ENCODE data around the gene CCHCR1.

The CCHCR1 gene

GRCh38 chr6:31129130-31129529 lies 28.5 kb downstream of the CCHCR1 start:
- no peak for DNase-seq (ENCODE audit: low spot score)

- peak; percentile 74 for DNase-seq (ENCODE audit: low spot score)
These were observed 29.4 kb downstream of the CCHCR1 start for GRCh38 chr6:31128093-31128676.

GRCh38 chr6:31126396-31127175 lies 31.0 kb downstream of the CCHCR1 start:
- peak; percentile 36 for DNase-seq (ENCODE audit: low spot score)

DNA sequence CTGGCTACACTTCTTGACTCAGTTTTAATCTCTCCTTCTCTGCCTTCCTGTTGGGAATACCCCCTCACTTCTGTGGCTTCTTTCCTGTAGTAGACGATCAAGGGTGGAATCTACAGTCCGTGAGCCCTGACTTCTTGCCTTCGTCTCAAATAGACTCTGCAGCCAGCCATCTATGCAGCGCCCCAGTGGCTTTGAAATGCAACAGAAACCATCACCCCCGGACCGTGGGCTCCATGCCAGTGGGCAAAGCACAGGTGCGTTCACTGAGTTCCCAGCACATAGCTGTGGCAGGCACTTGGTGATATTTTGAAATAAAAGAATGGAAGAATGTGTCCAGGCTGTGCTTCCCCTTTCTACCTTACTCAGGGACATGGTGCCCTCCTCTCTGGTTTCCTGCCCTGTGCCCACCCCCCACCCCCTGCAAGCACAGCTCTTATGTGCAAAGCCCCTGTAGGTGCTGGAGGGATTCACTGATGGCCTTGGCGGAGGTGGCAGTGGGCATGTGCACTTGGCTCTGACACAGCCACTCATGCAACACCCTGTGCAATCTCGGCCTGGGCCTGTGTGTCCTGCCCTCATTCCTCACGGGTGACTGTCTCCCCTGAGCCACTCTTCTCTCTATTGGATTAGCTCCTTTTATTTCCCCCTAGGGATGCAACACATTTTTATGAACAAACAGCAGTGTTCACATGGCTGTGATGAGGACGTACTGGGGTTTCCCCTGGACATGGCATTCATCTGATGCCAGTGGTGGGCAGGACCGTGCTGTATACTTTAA lies 31.8 kb downstream of the CCHCR1 start:
- no peak for DNase-seq (ENCODE audit: low spot score)

GRCh38 chr6:31125162-31125561 lies 32.4 kb downstream of the CCHCR1 start:
- no peak for DNase-seq (ENCODE audit: low spot score)

DNA sequence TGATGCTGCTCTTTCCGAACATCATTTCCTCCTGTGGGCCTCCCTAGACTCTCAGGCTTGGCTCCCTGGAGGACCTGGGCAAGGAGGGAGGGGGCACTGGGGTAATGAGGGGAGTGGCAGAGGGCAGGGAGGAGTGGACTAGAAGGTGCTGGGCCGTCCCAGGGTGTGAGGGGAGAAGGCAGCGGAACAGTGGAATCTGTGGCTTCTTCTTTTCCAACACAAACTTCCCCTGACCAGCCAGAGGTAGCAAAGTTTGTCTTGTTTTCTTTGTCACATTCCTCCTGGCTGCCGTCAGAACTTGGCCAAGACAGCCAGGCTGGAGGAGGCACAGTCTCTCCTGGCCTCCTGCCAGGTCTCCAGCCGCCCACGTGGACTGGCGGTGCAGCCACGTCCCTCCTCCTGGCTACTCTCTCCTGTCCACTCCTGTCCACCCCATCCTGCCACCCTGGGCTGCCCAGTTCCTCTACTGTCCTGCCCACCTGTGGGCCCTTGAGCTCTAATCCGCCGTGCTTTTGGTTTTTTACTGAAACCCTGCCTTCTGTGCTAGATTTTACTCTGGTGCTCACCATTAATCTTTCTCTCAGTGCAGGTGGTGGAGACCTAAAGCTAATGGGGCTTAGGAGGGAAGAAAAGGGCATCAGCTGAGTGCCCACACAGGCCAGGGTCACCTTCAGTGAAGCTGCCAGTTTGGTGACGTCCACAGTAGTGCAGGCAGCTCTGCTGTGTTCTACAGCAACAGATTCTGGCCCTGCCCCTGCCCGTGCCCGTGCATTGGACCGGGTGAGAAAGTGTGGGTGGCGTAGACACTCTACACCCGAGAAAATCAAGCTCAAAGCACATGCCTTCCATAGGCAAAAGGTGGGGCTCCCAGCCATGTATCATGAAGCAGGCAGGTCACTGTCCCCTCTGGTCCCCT lies 34.6 kb downstream of the CCHCR1 start:
- no peak for DNase-seq (ENCODE audit: low spot score)

DNA sequence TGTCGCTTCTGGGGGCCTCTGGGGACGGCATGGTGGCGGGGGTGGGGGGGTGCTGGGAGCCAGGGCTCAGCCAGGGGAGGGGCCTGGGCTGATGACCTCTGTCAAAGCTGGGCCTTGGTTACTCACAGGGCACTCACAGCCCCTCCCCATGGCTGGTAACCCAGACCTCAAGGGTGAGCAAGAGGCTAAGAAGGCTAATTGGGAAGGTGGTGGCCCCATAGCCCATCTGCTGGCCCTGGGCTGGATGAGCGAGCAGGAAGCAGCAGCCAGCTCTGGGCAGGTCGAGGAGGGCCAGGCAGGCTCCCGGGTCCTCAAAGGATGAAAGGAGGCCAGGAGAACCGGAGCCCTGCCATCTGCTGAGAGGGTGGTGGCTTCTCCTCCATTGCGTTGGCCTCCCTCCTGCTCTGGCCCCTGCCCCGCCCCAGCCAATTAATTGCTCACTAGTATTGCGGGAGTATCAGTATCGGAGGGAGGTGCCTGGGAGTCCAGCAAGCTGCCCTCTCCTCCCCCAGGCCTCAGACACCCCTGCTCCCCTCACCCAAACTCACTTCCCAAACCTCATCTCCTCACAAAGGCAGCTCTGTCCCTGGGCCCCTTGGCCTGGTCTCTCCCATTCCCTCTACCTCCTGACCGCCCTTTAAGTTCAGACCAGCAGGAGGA lies 36.3 kb downstream of the CCHCR1 start:
- no peak for DNase-seq (ENCODE audit: low spot score)

- DNase-seq (ENCODE audit: low spot score) = no peak
These were observed 37.3 kb downstream of the CCHCR1 start, which contains the start of gene CDSN for GRCh38 chr6:31120151-31120915. CDSN (minus strand) TSS chr6:31120446; CDS start chr6:31120419, 27 bp downstream.

DNA sequence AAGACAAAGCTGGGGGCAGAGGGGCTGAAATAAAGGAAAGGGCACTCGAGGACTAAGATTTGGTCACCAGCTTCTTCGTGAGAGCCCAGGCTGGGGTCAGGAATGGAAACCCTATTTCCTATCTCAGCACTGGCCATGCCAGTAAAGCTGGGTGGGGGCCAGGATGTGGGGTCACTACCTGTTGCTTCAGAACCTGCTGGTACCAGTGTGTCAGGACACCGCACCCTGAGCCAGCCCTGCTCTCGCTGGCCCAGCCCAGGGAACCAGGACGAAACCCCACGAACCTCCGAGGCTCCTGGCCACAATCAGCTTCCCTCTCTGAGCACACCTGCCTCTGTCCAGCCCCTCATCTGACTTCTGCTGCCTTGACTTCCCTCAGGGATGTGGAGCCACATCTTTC lies 39.4 kb downstream of the CCHCR1 start:
- no peak for DNase-seq (ENCODE audit: low spot score)

- DNase-seq (ENCODE audit: low spot score) = no peak
These were observed 40.8 kb downstream of the CCHCR1 start for GRCh38 chr6:31116661-31117385.

- DNase-seq (ENCODE audit: low spot score) = no peak
These were observed 41.6 kb downstream of the CCHCR1 start for GRCh38 chr6:31115941-31116560.

DNA sequence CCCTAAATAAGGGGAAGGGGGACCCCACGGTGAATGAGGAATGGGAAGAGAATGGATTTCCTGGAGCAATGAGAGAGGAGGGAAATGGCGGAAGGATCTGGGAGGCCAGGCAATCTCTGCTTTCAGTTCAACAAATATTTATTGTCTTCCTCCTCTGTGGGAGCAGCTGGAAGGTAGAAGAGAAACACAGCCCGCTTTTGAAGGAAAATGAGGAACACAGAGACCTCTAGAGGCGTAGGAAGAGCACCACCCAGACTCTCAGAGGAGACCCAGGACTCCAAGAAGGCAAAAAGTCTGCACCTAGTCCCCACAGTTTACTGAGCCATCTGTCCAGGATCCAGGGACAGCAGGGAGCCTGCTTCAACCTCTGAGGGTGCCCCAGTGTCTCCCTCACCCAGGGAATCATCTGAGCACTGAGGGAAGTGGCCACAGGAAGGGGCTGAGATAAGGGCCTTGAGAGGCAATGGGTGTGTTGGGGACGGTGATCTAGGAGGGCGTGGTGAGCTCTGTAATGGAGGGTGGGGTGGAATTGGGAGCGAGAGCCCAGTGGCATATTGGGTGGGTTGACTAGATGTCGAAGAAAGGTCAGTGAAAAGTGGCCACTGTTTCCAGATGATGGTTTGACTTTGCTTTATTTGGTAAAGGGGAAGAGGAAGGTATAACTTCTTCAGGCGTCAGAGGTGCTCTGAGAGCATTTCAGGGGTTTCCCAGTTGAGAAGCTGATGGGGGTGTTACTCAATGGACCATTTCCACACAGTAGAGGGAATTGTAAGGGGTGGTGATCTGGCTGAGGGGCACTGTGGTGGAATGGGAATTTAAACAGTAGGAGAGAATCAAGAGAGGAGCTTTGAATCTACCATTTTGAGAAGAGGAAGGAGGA lies 42.4 kb downstream of the CCHCR1 start:
- peak; percentile 27 for DNase-seq (ENCODE audit: low spot score)

DNA sequence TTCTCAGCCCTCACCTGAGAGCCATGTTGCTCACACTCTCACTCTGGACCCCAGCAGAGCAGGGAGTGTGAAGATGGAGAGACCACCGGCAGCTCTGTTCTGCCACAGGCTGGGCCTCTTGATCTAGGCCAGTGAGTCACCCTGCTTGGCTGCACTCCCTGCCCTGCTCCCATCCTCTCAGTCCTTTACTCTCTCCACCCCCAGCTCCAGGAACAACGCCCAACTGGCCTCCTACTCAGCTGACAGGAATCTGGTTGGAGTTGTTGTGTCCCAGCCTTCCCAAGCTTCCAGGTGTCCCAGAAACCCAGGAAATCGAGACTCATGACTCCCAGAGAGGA lies 43.1 kb downstream of the CCHCR1 start, which contains the start of gene PSORS1C1:
PSORS1C1 (plus strand) TSS at position 260 of the 338 bp plus-strand sequence. CDS start 14,833 bp downstream, outside the sequence.
- no peak for DNase-seq (ENCODE audit: low spot score)

GRCh38 chr6:31113861-31114540 lies 43.6 kb downstream of the CCHCR1 start:
- DNase-seq (ENCODE audit: low spot score) = no peak

- DNase-seq (ENCODE audit: low spot score) = no peak
These were observed 45.1 kb downstream of the CCHCR1 start, which contains the start of gene C6orf15 for GRCh38 chr6:31112478-31112877. C6orf15 (minus strand) TSS chr6:31112575; CDS start chr6:31112555, 20 bp downstream.

- no peak for DNase-seq (ENCODE audit: low spot score)
These were observed 45.9 kb downstream of the CCHCR1 start for GRCh38 chr6:31111712-31112111.

- DNase-seq (ENCODE audit: low spot score) = no peak
These were observed 46.6 kb downstream of the CCHCR1 start for GRCh38 chr6:31110825-31111582.

Data from NAMALWA (cell line).